B cell (primary cell): ENCODE data around the gene ERLIN1. TPM values are rescaled to one million over a fixed set of nuclear protein-coding genes. Genes with fewer than 3 reads are reported as not detected.

Experiments used
- ATAC-seq: fragments of 200-7000 bp; cut with Tn5 transposase; one replicate; pipeline ENCODE4 v1.10.0; 2021; ENCODE audit warnings: low read depth, mild to moderate bottlenecking, moderate number of reproducible peaks, moderate library complexity
- CTCF ChIA-PET: fragments of 350-600 bp; sonication (Branson Sonifier 250); formaldehyde crosslinking; loops from one replicate; lab custom pipeline; 2021; ENCODE audit warnings: antibody characterized with exemption, inconsistent platforms; lab: Charles Lee
- POLR2A ChIA-PET: fragments of 350-600 bp; sonication (Branson Sonifier 250); formaldehyde crosslinking; loops from one replicate; lab custom pipeline; 2021; ENCODE audit warnings: antibody characterized with exemption; lab: Charles Lee
- DNase-seq: peaks from one replicate; pipeline ENCODE4 v3.0.0; 2013
- H2AFZ ChIP-seq: 2 replicates; pipeline ENCODE4 v1.6.1; 2012; ENCODE audit warnings: mild to moderate bottlenecking, low read depth, low read length; ENCODE audit not compliant: insufficient read depth, poor library complexity, severe bottlenecking
- H3K27ac ChIP-seq, 2 donors: 1 replicate in 1 of 2; 2 replicates in 1 of 2; pipeline ENCODE4 v1.5.1; 2012 to 2013; ENCODE audit warnings: low read length in 2 of 2, mild to moderate bottlenecking in 2 of 2, moderate library complexity in 1 of 2
- H3K27me3 ChIP-seq, 4 experiments: fragments of 200-600 bp in 1 of 4; sonication (generic) in 1 of 4; replicated peaks in 1 of 4; 1 replicate in 2 of 4; 2 replicates in 2 of 4; pipeline versions ENCODE4 v1.6.1 to v1.7.0; 2013 to 2016; ENCODE audit warnings: low read length in 3 of 4, mild to moderate bottlenecking in 2 of 4, mixed read lengths in 1 of 4, moderate library complexity in 1 of 4; ENCODE audit not compliant: insufficient read depth in 4 of 4, control insufficient read depth in 3 of 4; ENCODE audit errors: control extremely low read depth in 1 of 4
- H3K36me3 ChIP-seq, 2 experiments: replicated peaks in 1 of 2; 1 replicate in 1 of 2; 2 replicates in 1 of 2; pipeline versions ENCODE4 v1.6.1 to v1.7.1; 2013; ENCODE audit warnings: low read length in 1 of 2; ENCODE audit not compliant: insufficient read depth in 2 of 2, control insufficient read depth in 1 of 2; ENCODE audit errors: control extremely low read depth in 1 of 2, extremely low read depth in 1 of 2
- H3K4me1 ChIP-seq, 2 donors: fragments of 200-600 bp in 1 of 2; sonication (generic) in 1 of 2; 1 replicate in 1 of 2; 2 replicates in 1 of 2; pipeline versions ENCODE4 v1.5.1 to v1.6.1; 2013 to 2017; ENCODE audit warnings: low read length in 2 of 2; ENCODE audit not compliant: control insufficient read depth in 2 of 2, insufficient read depth in 2 of 2
- H3K4me2 ChIP-seq: replicated peaks from 2 replicates; pipeline ENCODE3; 2012; ENCODE audit warnings: mild to moderate bottlenecking, low read depth, low read length; ENCODE audit not compliant: poor library complexity, severe bottlenecking
- H3K4me3 ChIP-seq, 5 experiments: fragments of 200-600 bp in 1 of 5; sonication (generic) in 1 of 5; 1 replicate in 3 of 5; 2 replicates in 2 of 5; pipeline versions ENCODE4 v1.5.1 to v1.7.0; 2011 to 2016; ENCODE audit warnings: low read length in 4 of 5, mild to moderate bottlenecking in 4 of 5, low read depth in 2 of 5, control low read depth in 1 of 5, moderate library complexity in 1 of 5; ENCODE audit not compliant: insufficient read depth in 1 of 5; ENCODE audit errors: control extremely low read depth in 1 of 5, extremely low read depth in 1 of 5
- H3K79me2 ChIP-seq: fragments of 200-600 bp; sonication (generic); one replicate; pipeline ENCODE4 v1.6.0; 2016; ENCODE audit warnings: low read length; ENCODE audit not compliant: control insufficient read depth, insufficient read depth
- H3K9ac ChIP-seq: fragments of 200-600 bp; sonication (generic); 2 replicates; pipeline ENCODE4 v1.6.1; 2017; ENCODE audit warnings: mild to moderate bottlenecking, low read length, moderate library complexity
- H3K9me3 ChIP-seq, 3 donors: one replicate each; pipeline versions ENCODE4 v1.6.1 to v1.7.1; 2013; ENCODE audit warnings: low read length in 2 of 3; ENCODE audit not compliant: control insufficient read depth in 2 of 3, insufficient read depth in 1 of 3; ENCODE audit errors: control extremely low read depth in 1 of 3
- H4K20me1 ChIP-seq: 2 replicates; pipeline ENCODE4 v1.6.0; 2012; ENCODE audit warnings: mild to moderate bottlenecking, low read length; ENCODE audit not compliant: insufficient read depth, control insufficient read depth, poor library complexity, severe bottlenecking
- H3K27ac Mint-ChIP-seq: one replicate; pipeline ENCODE4 v1.8.0; 2021; ENCODE audit warnings: mixed read lengths
- H3K27me3 Mint-ChIP-seq: one replicate; pipeline ENCODE4 v1.8.0; 2021; ENCODE audit warnings: mixed read lengths
- H3K4me1 Mint-ChIP-seq: one replicate; pipeline ENCODE4 v1.8.0; 2021; ENCODE audit warnings: mixed read lengths
- H3K4me3 Mint-ChIP-seq: one replicate; pipeline ENCODE4 v1.8.0; 2021; ENCODE audit warnings: mixed read lengths
- H3K9me3 Mint-ChIP-seq: one replicate; pipeline ENCODE4 v1.8.0; 2022; ENCODE audit warnings: mixed read lengths; ENCODE audit not compliant: insufficient read depth
- CTCF ChIP-seq: fragments of 200-600 bp; IDR thresholded peaks from one replicate; pipeline ENCODE4 v1.8.0; 2022; ENCODE audit warnings: antibody characterized with exemption, mild to moderate bottlenecking
- EZH2 ChIP-seq: IDR thresholded peaks from 2 replicates; pipeline ENCODE4 v1.6.1; 2012; ENCODE audit warnings: borderline replicate concordance, low read depth, mild to moderate bottlenecking, moderate library complexity, low read length; ENCODE audit not compliant: insufficient read depth, poor library complexity, severe bottlenecking
- WGBS: methylation state at CpG from one replicate; pipeline ENCODE4 v1.1.5; 2013; ENCODE audit warnings: missing lambda C conversion rate; ENCODE audit not compliant: insufficient coverage; 5-methylcytosine and 5-hydroxymethylcytosine counted together
- intact Hi-C: fragments of 100-400 bp; cut with micrococcal nuclease; formaldehyde crosslinking; loops from one replicate; pipeline ENCODE4 v1.10.0; 2022
- polyA plus RNA-seq: library from polyadenylated mRNA; depleted of rRNA; stranded (reverse); fragments of >200 nt; gene quantifications from 2 replicates; pipeline ENCODE4 v1.2.3, GENCODE V29; 2012
- total RNA-seq, 2 donors: library from RNA; stranded (reverse); fragments of 120-200 nt in 1 of 2; gene quantifications; 1 replicate in 1 of 2; 2 replicates in 1 of 2; pipeline versions ENCODE4 v1.2.3 to v1.2.4, GENCODE V29; 2013 to 2022

ERLIN1 gene
- total and polyA plus RNA-seq, 2 donors (not counting 1 experiment from before 2014, with no cell fraction given): 4.3 to 9.0 TPM

- H3K27ac Mint-ChIP-seq: no peak overlapping the region
- POLR2A ChIA-PET: no interaction called here
- peaks cover under 1% of the 10 kb centered on the region for H3K9me3 Mint-ChIP-seq
- Histone ChIP-seq H2AFZ (no peak overlapping the region), H3K4me3 (no peak overlapping the region), H3K4me2 (no peak overlapping the region), H3K79me2 (no peaks in the 10 kb centered on the region), H3K27ac (no peak overlapping the region), H3K36me3 (no peaks in the 10 kb centered on the region), H4K20me1 (no peaks in the 10 kb centered on the region), H3K9ac (no peak overlapping the region), H3K9me3 (peaks cover 0 to 5% (median 0%) of the 10 kb centered on the region in 3 donors), H3K27me3 (peaks cover 0 to 3% (median 0%) of the 10 kb centered on the region in 4 experiments), H3K4me1 (no peaks in the 10 kb centered on the region)
- H3K27me3 Mint-ChIP-seq: peaks cover 27% of the 10 kb centered on the region
- no CpG with 5 or more reads among the region's 4 CpGs for WGBS
- CTCF ChIA-PET: no interaction called here
- intact Hi-C loops: no loop called here
- no peak overlapping the region for H3K4me3 Mint-ChIP-seq
- H3K4me1 Mint-ChIP-seq: no peaks in the 10 kb centered on the region
- ATAC-seq (no peak), DNase-seq (no peak)
- TF ChIP-seq CTCF: no peak
- TF ChIP-seq EZH2: no peak
Measured at GRCh38 chr10:100140070-100140469, 45.8 kb downstream of the ERLIN1 start.

DNA sequence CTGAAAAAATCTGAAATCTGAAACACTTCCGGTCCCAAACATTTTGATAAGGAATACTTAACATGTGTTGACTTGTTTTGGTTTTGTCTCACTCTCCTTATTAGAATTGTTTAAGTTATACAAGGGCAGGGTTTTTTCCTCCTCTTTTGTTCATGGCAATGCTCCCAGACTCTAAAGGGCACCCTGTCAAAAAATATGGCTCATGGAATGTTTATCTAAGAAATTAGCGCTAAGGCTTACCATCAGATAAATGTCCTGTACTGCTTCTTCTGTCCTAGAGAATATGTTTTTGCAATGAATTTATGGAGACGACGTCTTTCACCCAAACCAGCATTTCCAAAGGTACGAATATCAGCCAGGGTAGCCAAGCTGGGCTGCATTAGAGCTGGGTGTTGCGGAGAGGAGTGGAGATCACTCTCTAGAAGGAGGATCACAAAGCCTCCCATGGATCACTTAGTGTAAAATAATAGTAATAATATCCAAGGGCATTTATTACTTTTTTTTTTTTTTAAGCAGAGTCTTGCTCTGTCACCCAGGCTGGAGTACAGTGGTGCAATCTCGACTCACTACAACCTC lies 46.8 kb downstream of the ERLIN1 start:
- ATAC-seq (no peak), DNase-seq (no peak)
- no peak overlapping the region for H3K4me2 ChIP-seq
- Mint-ChIP-seq H3K9me3 (peaks cover 3% of the 10 kb centered on the region), H3K4me3 (no peak overlapping the region), H3K27me3 (peaks cover 27% of the 10 kb centered on the region), H3K4me1 (no peaks in the 10 kb centered on the region), H3K27ac (no peak overlapping the region)
- no peaks in the 10 kb centered on the region for H3K36me3 ChIP-seq
- H3K9ac ChIP-seq: no peak overlapping the region
- H3K27me3 ChIP-seq: peaks cover 0 to 3% (median 0%) of the 10 kb centered on the region in 4 experiments
- no peak for TF ChIP-seq CTCF
- H3K79me2 ChIP-seq: no peaks in the 10 kb centered on the region
- no peak overlapping the region for H2AFZ ChIP-seq
- no peaks in the 10 kb centered on the region for H3K4me1 ChIP-seq
- no peak overlapping the region for H3K4me3 ChIP-seq
- peaks cover 0 to 9% (median 8%) of the 10 kb centered on the region in 3 donors for H3K9me3 ChIP-seq
- H4K20me1 ChIP-seq: no peaks in the 10 kb centered on the region
- ChIA-PET CTCF (interaction anchor here (0.5 kb wide), 1 partner anchor 105 kb away, joined by 3 read pairs; no protein-coding TSS in a partner anchor), POLR2A (no interaction called here)
- H3K27ac ChIP-seq: no peak overlapping the region
- WGBS: no CpG with 5 or more reads among the region's 7 CpGs
- intact Hi-C loops: no loop called here
